Measurements from ENCODE around the gene PTPRG. TPM values are rescaled to one million over a fixed set of nuclear protein-coding genes. Genes with fewer than 3 reads are reported as not detected.

The PTPRG gene
- total RNA-seq, 1 experiment from 2014 or later: 69.3 TPM

DNA sequence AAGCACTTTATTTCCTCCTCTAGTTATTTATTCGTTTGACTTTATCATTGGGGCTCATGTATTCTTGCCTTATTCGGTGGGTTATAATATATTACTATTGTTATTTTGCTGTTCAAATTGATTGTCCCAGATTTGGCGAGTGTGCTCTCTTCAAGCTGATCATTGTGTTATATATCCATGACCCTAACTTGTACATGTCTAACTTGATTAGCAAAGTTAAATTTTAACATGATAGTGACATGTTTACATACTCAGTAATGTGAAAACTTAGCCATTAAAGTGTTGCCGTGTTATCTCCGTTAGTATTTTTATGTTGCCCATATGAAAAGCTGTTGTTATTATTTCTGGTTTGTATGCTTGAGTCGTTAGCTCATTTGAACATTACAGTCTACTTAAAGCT lies 327.9 kb downstream of the PTPRG start:
- peaks cover 12% of the 10 kb centered on the region; the same call in 1 of the 2 replicates for H3K79me2 ChIP-seq (ENCODE audit: insufficient read depth, low read length)
- H3K27ac Mint-ChIP-seq: peak overlapping the region in 1 of 3 experiments; percentile 88; a peak in 2 of 7 replicates

More for the DNA sequence above, 327.9 kb downstream of the PTPRG start:
- no peak overlapping the region for H3K14ac ChIP-seq (ENCODE audit: insufficient read depth, low read length)
- H2AFZ ChIP-seq (ENCODE audit: low read length): no peak overlapping the region
- H3K27ac ChIP-seq (ENCODE audit: insufficient read length, low read depth, low read length): no peak overlapping the region
- H4K5ac ChIP-seq (ENCODE audit: insufficient read length, low read depth, low read length): no peak overlapping the region
- no peak overlapping the region for H2BK5ac ChIP-seq (ENCODE audit: insufficient read length, low read length)
- no CpG with 5 or more reads among the region's 6 CpGs for WGBS (ENCODE audit: extremely low coverage, insufficient read length, low lambda C conversion rate)
- no peak overlapping the region for H4K8ac ChIP-seq (replicated peaks; ENCODE audit: insufficient read length, low read depth, low read length)
- H3K56ac ChIP-seq (ENCODE audit: insufficient read length, low read depth, low read length): no peak overlapping the region
- no peaks in the 10 kb centered on the region for H3K27me3 Mint-ChIP-seq (ENCODE audit: low read depth)
- no peak for DNase-seq
- H4K91ac ChIP-seq (ENCODE audit: insufficient read length, low read depth, low read length): no peak overlapping the region
- H3K9me3 ChIP-seq (ENCODE audit: control insufficient read depth, low read depth, low read length): no peaks in the 10 kb centered on the region
- peaks cover 0 to 1% (median 0%) of the 10 kb centered on the region in 3 experiments; a peak in 1 of 7 replicates for H3K36me3 Mint-ChIP-seq (ENCODE audit: insufficient read depth in 1 of 3, low read depth in 3 of 3)
- no peak overlapping the region for H2BK12ac ChIP-seq (ENCODE audit: insufficient read length, low read depth, low read length)
- no peak overlapping the region for H3K4me2 ChIP-seq (ENCODE audit: insufficient read depth, insufficient read length, low read length)
- H3K4ac ChIP-seq (ENCODE audit: low read depth, low read length): no peak overlapping the region
- no peaks in the 10 kb centered on the region for H3K23me2 ChIP-seq (ENCODE audit: insufficient read length, low read depth, low read length, poor library complexity, severe bottlenecking)
- no peak overlapping the region for H2BK15ac ChIP-seq (ENCODE audit: low read depth, low read length)
- no peak overlapping the region for H2AK5ac ChIP-seq (ENCODE audit: insufficient read length, low read length)
- H4K20me1 ChIP-seq (ENCODE audit: control insufficient read depth, insufficient read depth, insufficient read length): no peaks in the 10 kb centered on the region
- TF ChIP-seq, protein P1, sequence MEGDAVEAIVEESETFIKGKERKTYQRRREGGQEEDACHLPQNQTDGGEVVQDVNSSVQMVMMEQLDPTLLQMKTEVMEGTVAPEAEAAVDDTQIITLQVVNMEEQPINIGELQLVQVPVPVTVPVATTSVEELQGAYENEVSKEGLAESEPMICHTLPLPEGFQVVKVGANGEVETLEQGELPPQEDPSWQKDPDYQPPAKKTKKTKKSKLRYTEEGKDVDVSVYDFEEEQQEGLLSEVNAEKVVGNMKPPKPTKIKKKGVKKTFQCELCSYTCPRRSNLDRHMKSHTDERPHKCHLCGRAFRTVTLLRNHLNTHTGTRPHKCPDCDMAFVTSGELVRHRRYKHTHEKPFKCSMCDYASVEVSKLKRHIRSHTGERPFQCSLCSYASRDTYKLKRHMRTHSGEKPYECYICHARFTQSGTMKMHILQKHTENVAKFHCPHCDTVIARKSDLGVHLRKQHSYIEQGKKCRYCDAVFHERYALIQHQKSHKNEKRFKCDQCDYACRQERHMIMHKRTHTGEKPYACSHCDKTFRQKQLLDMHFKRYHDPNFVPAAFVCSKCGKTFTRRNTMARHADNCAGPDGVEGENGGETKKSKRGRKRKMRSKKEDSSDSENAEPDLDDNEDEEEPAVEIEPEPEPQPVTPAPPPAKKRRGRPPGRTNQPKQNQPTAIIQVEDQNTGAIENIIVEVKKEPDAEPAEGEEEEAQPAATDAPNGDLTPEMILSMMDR (conservative IDR thresholded peaks at IDR 0.05): no peak
- no peak overlapping the region for H2BK120ac ChIP-seq (ENCODE audit: low read depth, low read length, poor library complexity, severe bottlenecking)
- H3K4me1 ChIP-seq (ENCODE audit: insufficient read depth, low read length): no peaks in the 10 kb centered on the region; the same call in 1 of the 2 replicates
- H3K79me1 ChIP-seq (ENCODE audit: insufficient read depth, low read depth, low read length, poor library complexity, severe bottlenecking): peaks cover 5% of the 10 kb centered on the region
- H2BK20ac ChIP-seq (ENCODE audit: low read depth, low read length, poor library complexity, severe bottlenecking): no peak overlapping the region
- H3K27me3 ChIP-seq (ENCODE audit: insufficient read depth, low read length): no peaks in the 10 kb centered on the region
- no peak overlapping the region for H3T11ph ChIP-seq (ENCODE audit: low read length)
- H3K9ac ChIP-seq (ENCODE audit: extremely low read depth, insufficient read length, low read length): no peak overlapping the region
- no peak overlapping the region for H3K4me3 Mint-ChIP-seq
- H3K18ac ChIP-seq (ENCODE audit: insufficient read length, low read depth, low read length): no peak overlapping the region
- peaks cover 60 to 74% of the 10 kb centered on the region in 2 experiments for H3K4me1 Mint-ChIP-seq
- no peaks in the 10 kb centered on the region; a peak in 1 of 5 replicates for H3K9me3 Mint-ChIP-seq
- H3K23ac ChIP-seq (ENCODE audit: insufficient read length, low read depth, low read length): no peak overlapping the region
